COLO668 (cell line): ENCODE measurements around the gene TRIM38.
"Not testable (repeated sequence)": the region's sequence is repeated elsewhere in the genome, so short reads cannot be mapped to it uniquely, and the experiment has no call there.

Source experiments
- DNase-seq: peaks from one replicate; lab custom pipeline; 2025; ENCODE audit not compliant: unreplicated experiment; lab: John Stamatoyannopoulos, UW

TRIM38 gene

DNA sequence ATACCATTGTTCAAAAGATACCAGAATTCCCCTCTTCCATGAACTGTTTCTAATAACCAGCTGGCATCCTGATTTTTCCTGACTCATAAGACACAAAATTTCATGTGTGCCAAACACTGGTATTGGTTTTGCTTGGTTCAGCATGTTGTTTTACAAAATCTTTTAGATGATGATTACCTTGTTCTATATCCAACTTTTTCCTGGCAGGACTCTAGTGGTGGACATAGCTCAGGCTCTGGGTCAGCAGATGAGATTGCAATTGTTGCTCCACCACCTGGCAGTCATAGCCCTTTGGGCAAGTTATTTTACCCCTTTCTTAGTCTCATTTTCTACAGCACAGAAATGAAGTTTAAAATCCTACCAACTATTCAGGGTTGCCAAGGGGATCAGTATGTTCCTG is 6.2 kb downstream of the TRIM38 start:
- no peak for DNase-seq

DNA sequence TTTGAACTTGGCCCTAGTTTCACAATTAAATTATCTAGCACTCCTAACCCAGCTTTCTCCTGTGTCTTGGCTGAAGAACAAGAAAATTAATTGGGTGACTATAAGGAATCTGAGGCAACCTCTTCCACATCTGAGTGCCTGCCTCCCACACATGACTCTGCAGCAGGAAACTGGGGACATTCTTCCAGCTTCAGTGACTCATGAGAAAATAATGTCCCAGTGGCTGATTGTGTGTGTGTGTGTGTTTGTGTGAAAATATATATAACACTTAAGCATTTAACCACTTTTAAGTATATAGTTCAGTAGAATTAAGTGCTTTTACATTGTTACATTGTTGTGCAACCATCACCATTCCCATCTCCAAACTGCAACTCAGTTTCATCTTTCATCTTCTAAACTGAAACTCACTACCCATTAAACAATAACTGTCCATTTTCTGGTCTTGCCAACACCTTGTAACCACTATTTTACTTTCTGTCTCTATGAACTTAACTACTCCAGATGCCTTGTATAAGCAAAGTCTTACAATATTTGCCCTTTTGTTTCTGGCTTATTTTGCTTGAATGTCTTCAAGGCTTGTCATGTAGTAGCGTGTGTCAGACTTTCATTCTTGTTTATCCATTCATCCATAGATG is 8.7 kb downstream of the TRIM38 start:
- no peak for DNase-seq

DNA sequence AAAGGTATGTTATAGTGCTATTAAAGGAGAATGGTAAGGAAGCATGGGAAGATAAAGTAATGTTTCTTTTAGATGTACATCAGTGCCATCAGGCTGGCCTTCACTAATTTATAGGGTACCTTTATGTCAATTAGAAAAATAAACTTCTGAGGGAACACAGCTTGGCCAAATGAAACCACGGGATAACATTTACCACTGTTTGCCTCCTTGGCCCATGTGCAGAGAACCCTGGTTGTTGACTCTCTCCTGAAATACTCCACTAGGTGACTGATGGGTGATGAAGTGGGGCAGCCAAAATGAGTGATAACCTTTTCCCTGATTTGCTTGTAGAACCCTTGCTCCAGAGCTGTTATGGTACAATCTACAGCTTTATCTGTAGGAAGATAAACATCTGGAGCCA is 9.5 kb downstream of the TRIM38 start:
- DNase-seq: no peak

DNA sequence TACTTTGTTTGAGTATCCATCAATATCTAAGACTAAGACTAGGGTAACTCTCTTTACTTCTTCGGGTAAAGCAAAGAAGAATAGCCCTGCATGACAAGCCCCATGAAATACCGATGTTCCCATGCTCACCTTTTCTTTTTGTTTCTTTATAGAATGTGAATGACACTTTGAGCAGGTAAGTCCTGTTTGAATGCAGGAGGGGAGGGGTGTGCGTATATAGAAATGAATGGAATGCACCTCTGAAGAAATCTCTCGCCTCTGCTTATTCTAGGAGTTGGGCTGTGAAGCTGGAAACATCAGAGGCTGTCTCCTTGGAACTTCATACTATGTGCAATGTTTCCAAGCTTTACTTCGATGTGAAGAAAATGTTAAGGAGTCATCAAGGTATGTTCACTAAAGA is 10.3 kb downstream of the TRIM38 start:
- DNase-seq: no peak

DNA sequence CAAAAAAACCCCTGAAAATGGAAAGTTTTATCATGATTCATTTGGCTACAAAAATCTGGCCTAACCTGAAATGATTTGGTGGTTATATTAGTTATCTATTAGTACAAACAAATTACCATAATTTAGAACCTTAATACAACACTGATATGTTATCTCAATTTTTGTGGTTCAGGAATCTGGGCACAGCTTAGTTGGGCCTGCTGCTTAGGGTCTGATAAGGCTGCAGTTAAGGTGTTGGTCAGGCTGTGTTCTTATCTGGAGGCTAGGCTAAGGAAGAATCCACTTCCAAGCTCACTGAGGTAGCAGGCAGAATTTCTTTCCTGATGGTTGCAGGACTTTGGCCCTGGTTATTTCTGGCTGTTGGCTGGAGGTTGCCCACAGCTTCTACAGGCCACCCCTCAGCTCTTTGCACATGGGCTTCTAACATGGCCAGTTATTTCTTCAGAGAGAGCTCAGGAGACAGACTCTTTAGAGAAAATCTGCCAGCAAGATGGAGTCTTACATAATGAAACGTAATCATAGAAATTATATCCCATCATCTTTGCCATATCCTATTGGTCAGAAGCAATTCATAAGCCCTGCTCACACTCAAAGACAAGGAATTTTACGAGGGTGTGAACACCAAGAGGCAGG is 11.4 kb downstream of the TRIM38 start:
- DNase-seq: no peak

DNA sequence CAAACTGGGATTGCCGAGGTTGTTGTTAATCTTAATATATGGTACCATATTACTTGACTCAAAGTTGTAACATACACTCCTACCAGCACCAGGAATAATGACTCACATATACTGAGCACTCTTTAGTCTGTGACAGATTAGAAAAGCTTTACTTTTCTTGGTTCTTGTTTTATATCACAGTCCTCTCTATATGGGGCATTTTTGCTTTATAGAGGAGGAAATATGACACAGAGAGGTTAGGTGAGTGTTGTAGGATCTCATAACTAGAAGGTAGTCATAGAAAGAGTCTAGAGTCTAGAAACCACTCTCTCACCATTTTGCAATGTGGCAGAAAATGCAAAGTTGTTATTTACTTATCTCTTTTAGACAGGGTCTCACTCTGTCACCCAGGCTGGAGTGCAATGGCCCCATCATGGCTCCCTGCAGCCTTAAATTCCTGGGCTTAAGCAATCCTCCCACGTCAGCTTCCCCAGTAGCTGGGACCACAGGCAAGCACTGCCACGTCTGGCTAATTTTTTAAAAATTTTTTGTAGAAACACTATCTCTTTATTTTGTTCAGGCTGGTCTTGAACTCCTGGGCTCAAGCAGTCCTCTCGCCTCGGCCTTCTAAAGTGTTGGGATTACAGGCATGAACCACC is 13.4 kb downstream of the TRIM38 start:
- no peak for DNase-seq

DNA sequence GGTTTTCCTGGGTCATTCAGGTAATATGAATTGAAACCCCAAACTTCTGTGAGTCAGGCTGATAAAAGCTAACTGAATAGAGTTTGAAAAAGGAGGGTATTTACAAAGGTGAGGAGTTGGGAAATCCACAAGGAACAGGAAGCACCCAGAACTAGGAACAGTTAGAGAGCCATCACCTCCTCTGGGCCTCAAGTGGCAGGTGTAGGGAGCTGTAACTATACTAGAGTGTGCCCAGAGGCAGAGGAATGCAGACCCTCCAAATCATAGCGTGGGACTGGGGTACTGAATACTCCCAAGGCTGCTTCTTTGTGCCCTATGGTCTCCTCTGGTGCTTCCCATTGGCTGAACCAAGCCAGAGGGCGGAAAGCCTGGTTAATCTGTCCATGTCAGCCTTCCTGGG is 18.3 kb downstream of the TRIM38 start:
- no peak for DNase-seq

DNA sequence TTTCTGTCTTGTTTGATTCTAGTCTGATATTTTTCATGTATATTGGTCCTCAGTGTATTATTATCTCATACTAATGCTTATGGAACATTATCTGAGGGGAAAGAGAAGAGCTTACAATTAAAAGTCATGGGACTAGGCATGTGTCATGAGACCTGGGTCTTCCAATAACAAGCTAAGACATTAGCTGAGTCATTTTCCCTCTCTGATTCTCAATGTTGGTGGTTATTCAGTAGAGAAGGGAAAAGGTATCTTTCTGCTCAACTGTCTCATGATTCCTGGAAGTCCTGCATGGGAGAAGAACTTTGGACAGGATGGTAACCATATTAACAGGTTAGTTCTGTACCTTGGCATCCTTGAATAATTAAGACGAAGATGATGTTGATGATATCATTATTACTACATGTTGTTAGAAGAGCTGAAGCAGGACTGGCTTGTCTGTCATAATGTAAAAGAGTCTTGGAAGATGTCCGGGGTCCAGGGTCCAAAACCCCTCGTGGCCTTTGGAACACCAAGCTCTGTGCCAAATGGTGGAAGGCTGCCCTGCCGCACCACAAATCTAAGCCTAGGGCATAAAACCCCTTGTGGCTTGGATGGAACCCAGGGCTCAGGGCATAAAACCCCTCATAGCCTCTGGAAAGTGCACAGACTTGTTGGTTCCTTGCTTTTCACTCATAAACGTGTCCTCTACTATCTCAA is 19.1 kb downstream of the TRIM38 start:
- DNase-seq: peak; percentile 28

DNA sequence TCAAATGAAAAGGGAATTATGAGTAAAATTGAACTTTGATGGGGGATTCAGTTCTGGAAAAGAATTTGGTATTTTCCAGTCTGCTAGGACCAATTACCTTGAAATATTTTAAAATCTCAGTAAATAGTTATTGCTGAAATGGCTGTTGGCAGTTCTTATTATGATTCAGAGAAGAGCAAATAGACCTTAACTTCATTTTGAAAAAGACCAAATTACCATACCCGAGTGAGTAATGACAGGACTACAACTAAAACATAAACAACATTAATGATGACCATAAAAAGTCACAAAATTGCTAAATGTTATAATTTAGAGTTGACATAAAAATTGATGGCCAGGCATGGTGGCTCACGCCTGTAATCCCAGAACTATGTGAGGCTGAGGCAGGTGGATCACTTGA is 21.7 kb downstream of the TRIM38 start:
- DNase-seq: no peak

DNA sequence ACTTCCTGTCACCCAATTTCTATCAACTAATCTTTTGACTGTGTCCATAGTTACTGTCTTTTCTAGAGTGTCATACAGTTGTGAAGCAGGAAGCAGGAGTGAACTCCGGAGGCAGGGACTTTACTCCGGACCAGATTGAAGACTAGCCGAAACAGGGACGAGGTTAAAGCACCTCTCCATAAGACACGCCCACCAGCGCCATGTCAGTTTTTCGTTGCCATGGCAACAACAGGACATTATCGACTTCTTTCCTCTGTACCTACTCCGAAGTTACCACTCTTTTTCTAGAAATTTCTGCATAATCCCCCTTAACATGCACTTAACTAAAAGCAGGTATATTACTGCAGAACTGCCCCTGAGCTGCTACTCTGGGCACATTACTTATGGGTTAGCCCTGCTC is 25.2 kb downstream of the TRIM38 start:
- no peak for DNase-seq

DNA sequence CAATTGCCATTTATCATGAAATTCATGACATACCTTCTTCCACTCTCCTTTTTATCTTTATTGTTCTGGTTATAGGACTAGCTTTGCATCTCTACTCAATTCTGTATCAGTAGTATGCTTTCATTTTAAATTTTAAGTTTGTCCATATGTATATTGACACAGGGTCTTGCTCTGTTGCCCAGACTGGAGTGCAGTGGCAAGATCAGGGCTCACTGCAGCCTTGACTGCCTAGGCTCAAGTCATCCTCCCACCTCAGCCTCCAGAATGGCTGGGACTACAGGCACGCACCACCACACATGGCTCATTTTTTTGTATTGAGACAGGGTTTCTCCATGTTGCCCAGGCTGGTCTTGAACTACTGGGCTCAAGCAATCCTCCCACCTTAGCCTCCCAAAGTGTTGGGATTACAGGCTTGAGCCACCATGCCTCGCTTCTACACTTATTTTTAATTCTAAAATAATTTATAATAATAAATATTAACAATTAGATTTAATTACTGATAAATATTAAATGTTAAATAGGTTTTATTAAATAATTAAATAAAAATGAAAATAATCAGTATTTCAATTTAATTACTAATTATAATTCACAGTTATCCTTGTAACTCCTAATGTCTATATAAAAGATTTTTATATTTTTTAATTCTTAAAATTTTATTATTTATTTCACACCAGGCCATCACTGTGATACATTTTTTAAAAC is 27.7 kb downstream of the TRIM38 start:
- no peak for DNase-seq

DNA sequence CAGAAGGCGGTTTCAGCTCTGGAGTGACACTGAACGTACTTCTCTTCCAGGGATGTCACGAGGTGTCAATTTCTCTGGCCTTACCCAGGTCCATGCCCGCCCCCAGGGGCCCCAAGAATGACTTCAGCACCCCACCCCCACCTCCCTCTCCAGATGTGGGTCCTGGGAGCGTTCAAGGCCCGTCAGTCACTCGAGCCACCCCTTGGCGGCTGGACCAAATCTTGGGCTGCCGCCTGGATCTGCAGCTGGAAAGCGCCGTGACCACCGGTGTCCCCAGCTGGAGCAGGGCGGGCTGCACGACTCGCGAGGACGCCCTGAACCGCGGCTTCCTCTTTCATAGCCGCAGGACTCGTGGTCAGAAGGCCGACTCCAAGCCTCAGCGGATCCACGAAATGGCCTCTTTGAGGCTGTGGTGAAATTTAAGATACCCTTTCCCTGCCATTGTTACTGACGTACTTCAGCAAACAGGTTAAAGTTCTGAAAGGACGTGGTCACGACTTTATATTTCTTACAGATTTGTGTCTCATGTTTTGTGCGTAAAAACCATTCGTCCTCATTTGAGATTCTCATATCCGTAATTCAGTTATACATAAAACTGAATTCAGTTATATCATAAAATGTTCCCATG is 29.3 kb downstream of the TRIM38 start:
- DNase-seq: peak; percentile 78

DNA sequence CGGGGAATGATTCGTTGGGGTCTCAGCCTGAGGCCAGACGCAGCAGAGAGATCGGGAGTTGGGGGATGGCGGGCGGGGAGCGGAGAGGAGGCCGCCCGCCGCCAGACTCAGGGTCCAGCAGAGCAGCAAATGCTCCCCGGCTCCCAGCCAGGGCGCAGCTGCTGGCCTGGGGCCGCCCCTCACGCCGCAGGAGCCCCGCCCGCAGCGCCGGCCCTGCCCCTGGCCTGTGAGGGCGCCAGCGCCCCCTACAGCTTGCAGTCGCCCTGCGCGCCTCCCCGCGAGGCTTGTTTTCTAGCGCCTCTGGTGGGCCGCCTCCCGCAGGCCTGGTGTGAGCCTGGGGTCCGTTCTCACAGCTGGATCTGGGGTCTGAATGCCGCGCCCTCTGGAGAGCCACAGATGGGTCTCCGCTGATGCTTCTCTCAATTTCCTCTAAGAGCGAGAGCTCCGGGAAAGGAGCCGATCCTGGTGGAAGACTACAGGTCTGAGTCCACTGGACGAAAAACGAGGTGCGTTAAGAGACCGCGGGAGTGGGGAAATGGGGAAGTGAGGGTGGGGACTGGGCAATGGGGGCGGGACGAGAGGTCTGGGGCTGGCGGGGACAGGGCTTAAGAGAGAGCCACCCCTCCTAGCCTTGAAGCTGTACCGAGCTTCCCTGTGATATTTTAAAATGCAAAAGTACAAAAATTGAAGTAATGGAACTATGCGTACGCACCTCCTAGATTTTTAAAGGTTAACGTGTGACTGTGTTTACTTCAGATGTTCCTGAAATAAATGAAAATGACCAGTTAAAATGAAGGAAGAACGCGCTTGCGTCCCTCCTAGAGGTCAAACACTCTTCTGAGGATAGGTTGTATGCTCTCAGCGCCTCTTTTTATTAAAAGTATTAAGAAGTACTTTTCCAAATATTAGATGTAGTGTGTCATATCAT is 30.1 kb downstream of the TRIM38 start:
- peak; percentile 93 for DNase-seq

DNA sequence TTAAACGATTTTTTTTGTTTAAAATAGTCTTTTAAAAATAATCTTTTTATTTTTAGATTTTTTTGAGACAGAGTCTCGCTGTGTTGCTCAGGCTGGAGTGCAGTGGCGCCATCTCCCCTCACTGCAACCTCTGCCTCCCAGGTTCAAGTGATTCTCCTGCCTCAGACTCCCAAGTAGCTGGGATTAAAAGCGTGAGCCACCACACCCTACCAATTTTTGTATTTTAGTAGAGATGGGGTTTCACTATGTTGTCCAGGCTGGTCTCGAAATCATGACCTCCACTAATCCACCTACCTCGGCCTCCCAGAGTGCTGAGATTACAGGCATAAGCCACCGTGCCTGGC is 30.7 kb downstream of the TRIM38 start:
- DNase-seq: not testable (repeated sequence)

DNA sequence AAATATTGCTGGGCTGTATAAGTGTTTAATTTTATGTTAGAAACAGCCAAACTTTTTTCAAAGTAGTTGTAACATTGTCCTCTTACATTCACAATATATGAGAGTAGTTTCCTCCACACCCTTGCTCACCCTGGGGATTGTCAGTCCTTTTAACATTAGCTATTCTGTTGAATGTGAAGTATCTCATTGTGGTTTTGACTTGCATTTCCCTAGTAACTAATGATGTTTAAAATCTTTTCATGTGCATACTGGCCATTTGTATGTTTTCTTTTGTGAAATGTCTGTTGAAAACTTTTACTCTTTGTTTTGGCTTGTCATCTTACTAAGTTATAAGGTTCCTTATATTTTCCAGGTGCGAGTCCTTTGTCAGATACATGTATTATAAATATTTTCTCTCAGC is 32.9 kb downstream of the TRIM38 start:
- no peak for DNase-seq

DNA sequence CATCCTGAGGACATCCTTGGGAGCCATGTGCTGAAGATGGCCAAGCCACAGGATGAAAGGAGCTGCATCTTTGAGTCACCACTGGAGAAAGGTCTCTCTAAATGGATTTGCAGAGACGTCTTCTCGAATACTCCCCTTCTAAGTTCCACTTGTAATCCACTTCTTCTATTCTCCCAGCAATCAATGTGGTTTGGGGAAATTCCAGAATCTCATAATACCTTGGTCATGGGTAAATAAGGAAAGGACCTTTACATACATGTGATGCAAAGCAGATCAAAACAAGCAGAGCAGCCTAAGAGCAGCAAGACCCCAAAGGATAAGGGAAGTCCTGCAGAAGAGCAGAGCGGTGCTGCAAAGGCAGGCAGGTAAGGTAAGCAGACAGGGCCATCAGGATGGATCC is 35.3 kb downstream of the TRIM38 start:
- DNase-seq: no peak

DNA sequence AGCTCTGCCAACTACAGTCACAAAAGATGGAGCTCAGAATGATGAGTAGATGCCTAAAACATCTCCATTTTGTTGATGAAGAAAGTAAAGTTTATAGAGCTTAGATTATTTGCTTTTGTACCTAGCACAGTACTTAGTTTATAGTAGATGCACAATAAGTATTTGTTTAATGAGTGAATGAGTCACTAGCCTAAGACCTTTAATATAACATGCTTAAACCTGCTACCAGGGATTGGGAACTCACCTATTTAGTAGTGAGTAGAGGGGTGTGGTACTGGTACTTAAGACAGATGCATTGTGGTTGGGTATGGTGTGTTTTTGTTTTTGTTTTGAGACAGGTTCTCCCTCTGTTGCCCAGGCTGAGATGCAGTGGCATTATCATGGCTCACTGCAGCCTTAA is 35.8 kb downstream of the TRIM38 start:
- DNase-seq: no peak

DNA sequence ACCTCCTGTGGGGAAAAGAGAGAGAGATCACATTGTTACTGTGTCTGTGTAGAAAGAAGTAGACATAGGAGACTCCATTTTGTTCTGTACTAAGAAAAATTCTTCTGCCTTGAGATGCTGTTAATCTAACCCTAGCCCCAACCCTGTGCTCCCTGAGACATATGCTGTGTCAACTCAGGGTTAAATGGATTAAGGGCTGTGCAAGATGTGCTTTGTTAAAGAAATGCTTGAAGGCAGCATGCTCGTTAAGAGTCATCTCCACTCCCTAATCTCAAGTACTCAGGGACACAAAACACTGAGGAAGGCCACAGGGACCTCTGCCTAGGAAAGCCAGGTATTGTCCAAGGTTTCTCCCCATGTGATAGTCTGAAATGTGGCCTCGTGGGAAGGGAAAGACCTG is 36.6 kb downstream of the TRIM38 start:
- not testable (repeated sequence) for DNase-seq

DNA sequence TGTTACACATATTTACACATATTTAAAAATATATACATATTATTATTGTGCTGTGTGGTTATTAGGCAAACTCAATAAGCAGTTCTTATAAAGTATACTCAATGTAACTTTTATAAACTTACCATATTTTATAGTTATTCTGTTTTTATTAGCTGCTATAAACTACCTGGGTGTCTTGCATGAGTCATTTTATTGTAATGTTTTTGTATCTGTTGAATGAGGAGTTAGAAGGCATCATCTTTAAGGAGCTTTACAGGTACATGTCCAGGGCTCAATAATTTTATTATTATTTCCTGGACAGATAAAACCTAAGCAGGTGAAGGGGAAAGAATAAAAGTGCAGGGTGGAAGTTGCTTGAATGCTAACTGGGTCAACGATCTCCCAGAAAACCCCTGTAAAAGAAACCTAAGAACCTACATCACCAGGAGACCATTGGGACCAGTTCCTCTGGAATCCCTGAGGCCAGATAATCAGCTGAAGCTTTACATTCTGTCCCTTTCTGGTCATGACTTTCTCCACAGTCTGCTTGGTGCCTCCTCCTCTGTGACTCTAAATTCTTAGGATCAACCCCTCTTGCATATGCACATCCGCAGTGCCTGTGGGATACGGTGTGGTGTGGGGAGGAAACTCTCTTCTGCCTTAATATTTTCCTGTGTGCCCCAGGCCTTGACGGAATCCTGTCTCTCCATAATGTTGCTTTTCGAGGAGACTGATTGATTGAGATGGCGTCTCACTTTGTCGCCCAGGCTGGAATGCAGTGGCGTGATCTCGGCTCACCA is 38.0 kb downstream of the TRIM38 start:
- no peak for DNase-seq
